ENCODE results near the gene GTF2IRD1.
"Not testable (repeated sequence)": the region's sequence is repeated elsewhere in the genome, so short reads cannot be mapped to it uniquely, and the experiment has no call there.

GTF2IRD1 gene

GRCh38 chr7:74633451-74633921, 179.8 kb downstream of the GTF2IRD1 start:
- no peak for DNase-seq
- H3K36me3 ChIP-seq (ENCODE audit: control insufficient read depth, insufficient read depth, low read length) = no peaks in the 10 kb centered on the region
- no peaks in the 10 kb centered on the region for H3K9me3 ChIP-seq (ENCODE audit: control insufficient read depth, low read length)
- H3K27me3 ChIP-seq (replicated peaks; ENCODE audit: control insufficient read depth, insufficient read depth, low read length, poor library complexity, severe bottlenecking) = no peaks in the 10 kb centered on the region
- H3K4me1 ChIP-seq (ENCODE audit: control insufficient read depth, insufficient read depth, low read length, poor library complexity, severe bottlenecking) = no peaks in the 10 kb centered on the region
- no peak overlapping the region for H3K27ac ChIP-seq (ENCODE audit: insufficient read depth, low read length, poor library complexity, severe bottlenecking)
- no peak overlapping the region for H3K4me3 ChIP-seq (ENCODE audit: insufficient read depth, low read depth, low read length, poor library complexity, severe bottlenecking)

- Histone ChIP-seq H3K4me3 (ENCODE audit: insufficient read depth, low read depth, low read length, poor library complexity, severe bottlenecking) (no peak overlapping the region), H3K27ac (ENCODE audit: insufficient read depth, low read length, poor library complexity, severe bottlenecking) (no peak overlapping the region), H3K36me3 (ENCODE audit: control insufficient read depth, insufficient read depth, low read length) (no peaks in the 10 kb centered on the region), H3K4me1 (ENCODE audit: control insufficient read depth, insufficient read depth, low read length, poor library complexity, severe bottlenecking) (no peaks in the 10 kb centered on the region), H3K27me3 (replicated peaks; ENCODE audit: control insufficient read depth, insufficient read depth, low read length, poor library complexity, severe bottlenecking) (no peaks in the 10 kb centered on the region), H3K9me3 (ENCODE audit: control insufficient read depth, low read length) (no peaks in the 10 kb centered on the region)
- no peak for DNase-seq
Observed at GRCh38 chr7:74637745-74638144, 184.0 kb downstream of the GTF2IRD1 start.

- not testable (repeated sequence) for H3K27me3 ChIP-seq (replicated peaks; ENCODE audit: control insufficient read depth, insufficient read depth, low read length, poor library complexity, severe bottlenecking); H3K4me1 ChIP-seq (ENCODE audit: control insufficient read depth, insufficient read depth, low read length, poor library complexity, severe bottlenecking); H3K36me3 ChIP-seq (ENCODE audit: control insufficient read depth, insufficient read depth, low read length); H3K9me3 ChIP-seq (ENCODE audit: control insufficient read depth, low read length)
- peak overlapping the region; percentile 37 for H3K4me3 ChIP-seq (ENCODE audit: insufficient read depth, low read depth, low read length, poor library complexity, severe bottlenecking)
- peak; percentile 44 to 56 (median 46) for DNase-seq
- peak overlapping the region; percentile 68 for H3K27ac ChIP-seq (ENCODE audit: insufficient read depth, low read length, poor library complexity, severe bottlenecking)
Observed at GRCh38 chr7:74650055-74650454, 196.3 kb downstream of the GTF2IRD1 start.

GRCh38 chr7:74650493-74651132, 196.9 kb downstream of the GTF2IRD1 start:
- not testable (repeated sequence) for H3K4me1 ChIP-seq (ENCODE audit: control insufficient read depth, insufficient read depth, low read length, poor library complexity, severe bottlenecking); H3K27me3 ChIP-seq (replicated peaks; ENCODE audit: control insufficient read depth, insufficient read depth, low read length, poor library complexity, severe bottlenecking); DNase-seq; H3K36me3 ChIP-seq (ENCODE audit: control insufficient read depth, insufficient read depth, low read length); H3K9me3 ChIP-seq (ENCODE audit: control insufficient read depth, low read length)
- Histone ChIP-seq H3K4me3 (ENCODE audit: insufficient read depth, low read depth, low read length, poor library complexity, severe bottlenecking) (peak overlapping the region; percentile 37), H3K27ac (ENCODE audit: insufficient read depth, low read length, poor library complexity, severe bottlenecking) (peak overlapping the region; percentile 68)

GRCh38 chr7:74651133-74651504, 197.4 kb downstream of the GTF2IRD1 start:
- H3K36me3 ChIP-seq (ENCODE audit: control insufficient read depth, insufficient read depth, low read length); H3K27me3 ChIP-seq (replicated peaks; ENCODE audit: control insufficient read depth, insufficient read depth, low read length, poor library complexity, severe bottlenecking); H3K9me3 ChIP-seq (ENCODE audit: control insufficient read depth, low read length); H3K4me1 ChIP-seq (ENCODE audit: control insufficient read depth, insufficient read depth, low read length, poor library complexity, severe bottlenecking); DNase-seq; H3K4me3 ChIP-seq (ENCODE audit: insufficient read depth, low read depth, low read length, poor library complexity, severe bottlenecking): not testable (repeated sequence)
- H3K27ac ChIP-seq (ENCODE audit: insufficient read depth, low read length, poor library complexity, severe bottlenecking) = peak overlapping the region; percentile 68
